HG02884 (cell line): Measurements from ENCODE around the gene CYB5R2.
"Not testable (repeated sequence)": the region's sequence is repeated elsewhere in the genome, so short reads cannot be mapped to it uniquely, and the experiment has no call there.

ENCODE experiments used
- ATAC-seq: cut with Tn5 transposase; IDR thresholded peaks from one replicate; pipeline ENCODE4 v1.9.1; 2021; ENCODE audit warnings: mild to moderate bottlenecking, moderate library complexity; ENCODE audit not compliant: unreplicated experiment

Gene CYB5R2

DNA sequence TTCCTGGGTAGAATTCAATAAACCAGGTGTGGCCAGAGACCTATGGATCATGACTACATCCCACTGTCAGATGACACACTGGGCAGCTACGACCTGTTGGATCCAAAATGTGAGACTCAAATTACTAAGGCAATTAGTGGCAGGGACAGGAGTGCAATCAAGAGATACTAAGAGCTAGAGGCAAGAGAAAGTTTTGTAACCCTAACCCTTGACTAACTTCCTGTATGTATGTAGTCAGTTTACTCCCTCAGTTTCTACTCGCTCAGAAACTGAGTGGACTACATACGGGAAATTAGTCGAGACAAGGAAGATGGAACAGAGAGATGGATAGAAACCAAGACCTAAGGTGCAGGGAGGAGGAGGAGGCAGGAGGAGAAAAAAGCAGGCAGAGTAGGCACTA lies 2.7 kb downstream of the CYB5R2 start:
- ATAC-seq: no peak

- no peak for ATAC-seq
These were observed 4.4 kb downstream of the CYB5R2 start for GRCh38 chr11:7668911-7669310.

DNA sequence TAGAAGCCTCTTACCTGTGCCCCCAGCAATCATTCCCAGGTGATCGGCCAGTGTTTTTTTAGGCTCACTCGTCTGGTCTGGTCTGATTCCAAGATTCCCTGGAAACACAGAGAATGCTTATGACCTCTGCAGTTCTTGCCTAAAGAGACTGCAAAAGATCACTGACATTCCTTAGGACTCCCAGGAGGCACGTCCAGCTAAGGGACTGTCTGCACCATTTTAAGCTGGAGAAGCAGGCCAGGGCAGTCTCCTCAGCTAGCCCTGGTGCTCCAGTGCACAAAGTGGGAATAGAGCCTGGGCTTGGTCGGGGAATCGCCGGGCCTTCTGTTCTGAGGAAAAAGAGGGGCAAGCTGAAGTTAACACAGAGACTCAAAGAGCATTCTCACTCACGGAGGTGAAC lies 4.8 kb downstream of the CYB5R2 start:
- no peak for ATAC-seq

DNA sequence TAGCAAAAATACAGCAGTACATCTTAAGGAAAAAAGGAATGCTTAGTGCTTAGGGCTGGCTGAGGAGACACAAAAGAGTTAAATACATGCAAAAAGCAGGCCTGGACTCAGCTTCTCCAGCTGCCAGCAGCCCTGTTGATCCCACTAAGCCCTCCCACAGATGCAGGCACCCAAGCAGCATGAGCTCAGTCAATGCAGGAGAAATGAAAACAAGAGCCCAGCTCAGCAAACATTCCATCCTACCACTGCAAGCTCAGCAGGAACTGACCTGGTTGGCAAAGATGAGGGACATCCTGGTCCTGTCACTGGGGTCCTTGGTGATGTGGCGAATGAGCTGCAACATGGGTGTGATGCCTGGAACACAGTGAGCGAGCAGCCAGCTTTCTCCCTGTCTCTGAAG lies 5.8 kb downstream of the CYB5R2 start:
- ATAC-seq: no peak

DNA sequence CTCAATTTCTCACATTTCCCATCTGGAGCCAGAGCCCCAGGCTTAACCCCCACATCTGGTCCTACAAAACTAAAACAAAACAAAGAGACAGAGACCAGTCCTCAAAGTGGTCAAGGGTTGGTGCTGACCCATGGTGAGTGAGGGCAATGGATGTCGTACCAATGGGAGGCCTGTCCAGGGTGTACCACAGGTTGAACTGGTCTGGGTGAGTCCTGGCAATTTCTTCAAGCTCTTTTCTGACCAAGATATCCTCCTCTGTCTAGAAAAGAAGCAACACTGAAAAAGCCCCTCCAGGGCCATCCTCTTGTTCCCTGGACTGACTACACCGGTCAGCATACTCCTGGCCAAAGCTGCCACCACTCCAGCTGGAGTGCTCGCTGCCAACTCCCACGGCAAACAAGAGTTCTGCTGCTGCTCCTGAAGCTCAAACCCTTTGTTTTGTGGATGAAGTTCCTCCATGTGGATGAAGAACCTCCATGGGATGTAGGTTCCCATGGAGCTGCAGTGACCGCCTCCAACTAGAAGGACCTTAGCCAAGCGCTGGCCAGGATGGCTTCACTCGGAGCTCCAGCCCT lies 6.9 kb downstream of the CYB5R2 start:
- ATAC-seq: no peak

DNA sequence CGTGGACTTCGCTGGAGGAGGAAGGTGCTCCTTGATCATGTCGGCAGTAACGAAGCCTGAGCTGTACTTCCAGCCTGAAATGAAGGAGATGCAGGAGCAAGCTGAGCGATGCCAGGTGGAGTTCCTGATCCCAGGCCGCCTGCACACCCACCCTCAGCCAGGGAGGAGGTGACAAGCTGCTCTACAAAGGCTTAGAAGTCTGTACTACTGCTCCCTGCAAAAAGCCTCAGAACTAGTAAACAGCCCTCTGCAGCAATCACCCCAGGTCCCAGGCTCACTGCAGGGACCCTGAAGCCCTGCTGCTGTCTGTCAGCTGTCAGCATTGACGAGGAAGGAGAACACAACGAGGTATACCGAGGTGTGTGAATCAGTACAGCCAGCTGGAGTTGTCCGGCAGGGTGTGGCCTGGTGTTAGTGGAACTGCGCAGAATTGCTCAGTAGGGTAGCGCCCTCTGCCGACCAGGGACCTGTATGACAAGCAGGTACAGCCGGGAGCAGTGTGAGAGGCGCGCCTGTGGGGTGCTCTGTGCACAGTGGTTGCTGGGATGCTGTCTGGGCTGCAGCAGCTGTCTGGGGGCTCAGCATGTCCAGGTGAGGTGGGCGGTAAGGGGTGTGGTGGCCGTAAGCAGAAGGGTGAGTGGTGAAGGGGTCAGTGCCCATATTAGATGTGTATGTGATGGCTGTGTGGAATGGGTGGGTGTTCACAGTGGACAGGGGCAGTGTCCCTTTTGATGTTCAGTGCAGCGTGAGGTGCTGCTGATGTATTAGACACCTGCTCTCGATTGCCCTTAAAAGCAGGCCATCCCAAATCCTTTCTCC lies 7.6 kb downstream of the CYB5R2 start:
- peak; percentile 99 for ATAC-seq

DNA sequence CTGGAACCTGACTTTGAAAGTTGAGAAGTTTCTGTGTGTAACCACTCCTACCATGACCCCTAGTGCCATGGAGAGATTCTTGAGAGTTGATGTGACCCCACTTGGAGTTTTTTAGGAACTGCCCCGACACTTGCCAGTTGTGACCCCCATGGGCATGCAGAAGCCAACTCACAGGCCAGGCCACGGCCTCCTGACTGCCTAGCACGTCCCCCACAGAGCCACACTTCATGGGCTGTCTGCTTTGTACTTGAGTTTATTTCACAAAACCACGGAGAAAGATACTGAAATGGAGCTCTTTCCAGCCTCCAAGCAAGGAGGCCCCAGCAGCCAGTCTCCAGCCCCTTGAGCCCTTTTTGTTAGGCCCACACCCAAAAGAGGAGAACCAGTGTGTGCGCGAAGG lies 8.4 kb downstream of the CYB5R2 start:
- ATAC-seq: no peak

- ATAC-seq: not testable (repeated sequence)
These were observed 9.8 kb downstream of the CYB5R2 start for GRCh38 chr11:7663531-7663930.

GRCh38 chr11:7657306-7658025 lies 15.8 kb downstream of the CYB5R2 start:
- no peak for ATAC-seq

- ATAC-seq: no peak
These were observed 16.6 kb downstream of the CYB5R2 start for GRCh38 chr11:7656704-7657103.

- ATAC-seq: no peak
These were observed 17.8 kb downstream of the CYB5R2 start for GRCh38 chr11:7655253-7656217.

GRCh38 chr11:7654195-7654705 lies 19.1 kb downstream of the CYB5R2 start:
- no peak for ATAC-seq

- ATAC-seq: no peak
These were observed 21.6 kb downstream of the CYB5R2 start for GRCh38 chr11:7651700-7652099.

GRCh38 chr11:7651140-7651551 lies 22.2 kb downstream of the CYB5R2 start:
- no peak for ATAC-seq

DNA sequence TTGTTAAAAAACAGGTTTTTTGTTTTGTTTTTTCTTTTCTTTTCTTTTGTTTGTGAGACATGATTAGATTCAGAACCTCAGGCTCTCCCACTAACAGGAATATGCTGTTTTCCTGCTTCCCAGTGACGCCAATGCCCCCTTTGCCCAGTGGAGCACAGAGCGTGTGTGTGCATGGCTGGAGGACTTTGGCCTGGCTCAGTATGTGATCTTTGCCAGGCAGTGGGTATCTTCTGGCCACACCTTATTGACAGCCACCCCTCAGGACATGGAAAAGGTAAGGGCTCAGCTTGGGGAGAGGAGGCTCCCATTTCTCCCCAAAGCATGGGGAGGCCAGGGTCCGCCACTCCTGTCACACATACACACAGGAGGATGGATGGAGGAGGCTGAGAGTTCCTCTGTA lies 25.0 kb downstream of the CYB5R2 start:
- ATAC-seq: no peak

DNA sequence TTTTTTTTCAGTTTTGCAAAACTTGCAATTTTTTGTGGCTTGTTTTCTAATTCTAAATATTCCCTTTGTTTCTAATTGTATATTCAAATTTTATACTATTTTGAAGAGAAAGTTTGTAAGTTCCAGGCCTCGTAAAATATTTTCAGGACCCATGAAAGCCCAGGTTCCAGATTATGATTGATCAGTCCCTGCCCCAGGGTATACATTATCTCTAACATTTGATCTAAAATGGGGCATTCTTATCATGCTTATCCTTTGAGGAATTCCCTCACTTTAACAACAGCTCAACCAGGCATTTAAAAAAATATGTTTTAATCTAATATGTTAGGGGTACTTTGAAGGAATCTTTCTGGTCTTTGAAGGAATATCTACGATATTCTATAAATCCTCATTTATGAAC lies 26.4 kb downstream of the CYB5R2 start:
- ATAC-seq: no peak

DNA sequence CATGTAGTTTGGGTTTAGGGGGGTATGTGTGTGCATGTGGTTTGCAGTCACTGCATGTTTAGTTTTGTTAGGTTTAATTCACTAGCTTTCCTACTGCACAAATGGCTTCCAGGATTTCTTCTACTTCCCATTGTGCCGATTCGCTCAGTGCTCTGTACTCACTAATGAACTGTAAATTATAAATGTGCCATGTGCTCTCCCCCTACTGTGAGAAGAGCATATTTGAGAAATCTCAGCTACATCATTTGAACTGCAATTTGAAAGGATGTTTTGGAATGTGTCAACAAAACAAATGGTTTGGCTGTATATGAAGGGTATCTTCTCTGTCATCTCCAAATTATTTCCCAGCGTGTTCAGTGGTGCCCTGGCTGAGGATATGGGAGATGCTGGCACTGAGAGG lies 28.1 kb downstream of the CYB5R2 start:
- no peak for ATAC-seq

DNA sequence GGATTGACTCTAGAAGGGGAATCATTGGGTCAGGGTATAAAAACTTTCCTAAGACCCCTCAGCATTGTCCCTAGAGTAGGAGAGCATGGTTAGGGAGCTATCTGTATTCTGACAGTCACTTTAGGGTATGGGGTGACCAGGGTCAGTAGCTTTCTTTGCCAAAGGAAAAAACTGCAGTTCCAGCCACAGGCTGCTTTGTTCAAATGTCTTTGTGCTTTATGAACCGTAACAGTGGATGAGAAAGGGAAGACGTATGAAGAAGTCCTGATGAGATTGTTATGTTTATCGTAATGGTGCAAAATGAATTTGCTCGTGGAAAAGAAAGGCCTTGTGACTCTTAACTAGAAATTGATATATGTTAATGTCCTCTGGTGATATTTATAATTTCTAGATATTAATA lies 30.0 kb downstream of the CYB5R2 start:
- no peak for ATAC-seq

DNA sequence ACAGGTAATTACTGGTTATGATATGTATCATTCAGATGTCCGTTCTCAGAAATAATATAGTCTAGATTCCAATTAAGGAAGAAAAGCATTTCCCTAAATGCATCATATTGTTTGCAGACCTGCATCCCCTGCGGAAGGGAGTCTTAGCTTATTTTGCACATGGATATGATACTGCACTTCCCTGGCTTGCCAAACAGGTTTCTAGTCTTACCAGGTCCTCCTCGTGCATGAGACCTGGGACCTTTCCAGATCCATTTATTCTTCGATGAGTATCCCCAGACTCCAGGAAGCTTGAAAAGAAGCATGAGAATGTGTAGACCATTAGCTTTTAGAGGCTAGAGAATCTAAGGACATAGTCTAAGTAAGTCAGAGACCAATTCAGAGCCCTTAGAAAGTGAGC lies 30.6 kb downstream of the CYB5R2 start:
- ATAC-seq: no peak

GRCh38 chr11:7640816-7641215 lies 32.5 kb downstream of the CYB5R2 start:
- no peak for ATAC-seq

DNA sequence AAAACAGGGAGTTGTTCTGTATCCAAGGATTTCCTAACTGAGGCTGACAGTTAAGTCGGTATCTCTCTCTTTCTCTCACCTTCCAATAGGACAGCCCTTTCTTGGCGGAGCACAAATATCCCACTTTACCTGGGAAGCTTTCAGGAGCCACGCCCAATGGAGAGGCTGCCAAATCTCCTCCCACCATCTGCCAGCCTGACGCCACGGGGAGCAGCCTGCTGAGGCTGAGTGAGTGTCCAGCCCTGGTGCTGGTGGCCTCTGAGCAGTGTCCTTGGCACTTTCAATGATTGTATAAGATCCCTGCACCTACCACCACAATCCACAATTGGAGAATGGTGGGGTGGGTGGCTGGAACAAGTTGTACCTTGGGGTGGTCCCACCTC lies 33.7 kb downstream of the CYB5R2 start:
- ATAC-seq: no peak
